ENCODE data around the gene ANKS1A. TPM values are rescaled to one million over a fixed set of nuclear protein-coding genes. Genes with fewer than 3 reads are reported as not detected.
A peak's percentile ranks its signal among the peaks of the same experiment; 100 is the strongest.

ANKS1A gene
- total and polyA plus RNA-seq, 2 experiments from 2014 or later = 12.1 to 31.9 TPM

GRCh38 chr6:34867484-34867883 lies 21.6 kb upstream of the ANKS1A start:
- H3K27me3 ChIP-seq (ENCODE audit: insufficient read depth) = no peaks in the 10 kb centered on the region
- H3K36me3 ChIP-seq (ENCODE audit: insufficient read depth) = peaks cover 20% of the 10 kb centered on the region; the same call in 1 of the 2 replicates
- H3K4me2 ChIP-seq = no peak overlapping the region
- H4K20me1 ChIP-seq (replicated peaks; ENCODE audit: insufficient read depth) = peaks cover 4% of the 10 kb centered on the region
- Mint-ChIP-seq H3K36me3 (ENCODE audit: low read depth) (peaks cover 59% of the 10 kb centered on the region), H3K27me3 (ENCODE audit: insufficient read depth, low read depth, poor library complexity) (peaks cover 3% of the 10 kb centered on the region), H3K4me1 (no peaks in the 10 kb centered on the region), H3K27ac (no peak overlapping the region), H3K4me3 (no peak overlapping the region), H3K9me3 (no peaks in the 10 kb centered on the region)
- ATAC-seq = no peak
- DNase-seq (ENCODE audit: low spot score) = peak; percentile 28
- H3F3A ChIP-seq (replicated peaks; ENCODE audit: low read depth) = no peaks in the 10 kb centered on the region
- H3K79me2 ChIP-seq (replicated peaks; ENCODE audit: insufficient read depth) = no peaks in the 10 kb centered on the region
- no peaks in the 10 kb centered on the region for H3K4me1 ChIP-seq (ENCODE audit: insufficient read depth)
- H3K9me2 ChIP-seq (ENCODE audit: insufficient read depth) = no peaks in the 10 kb centered on the region
- no peak overlapping the region for H3K27ac ChIP-seq (ENCODE audit: low read depth)
- H2AFZ ChIP-seq = no peak overlapping the region
- TF ChIP-seq CTCF (conservative IDR thresholded peaks at IDR 0.05; ENCODE audit: low read depth in 2 of 2) (peak in 1 of 2 experiments; percentile 29; a peak in 3 of 4 replicates), ETS1 (IDR thresholded peaks at IDR 0.05) (no peak)
- no peak overlapping the region for H3K4me3 ChIP-seq

- Mint-ChIP-seq H3K4me3 (no peak overlapping the region), H3K9me3 (no peaks in the 10 kb centered on the region), H3K36me3 (ENCODE audit: low read depth) (peaks cover 66% of the 10 kb centered on the region), H3K27me3 (ENCODE audit: insufficient read depth, low read depth, poor library complexity) (peaks cover 3% of the 10 kb centered on the region), H3K4me1 (peaks cover 16% of the 10 kb centered on the region; the same call in 2 of the 3 replicates), H3K27ac (no peak overlapping the region)
- Histone ChIP-seq H3K4me1 (ENCODE audit: insufficient read depth) (peaks cover 17% of the 10 kb centered on the region), H3K79me2 (replicated peaks; ENCODE audit: insufficient read depth) (no peaks in the 10 kb centered on the region), H4K20me1 (replicated peaks; ENCODE audit: insufficient read depth) (no peaks in the 10 kb centered on the region; the same call in none of the 2 replicates), H3K4me3 (no peak overlapping the region), H3K36me3 (ENCODE audit: insufficient read depth) (peaks cover 20% of the 10 kb centered on the region), H3K9me2 (ENCODE audit: insufficient read depth) (no peaks in the 10 kb centered on the region), H3F3A (replicated peaks; ENCODE audit: low read depth) (no peaks in the 10 kb centered on the region), H3K27ac (ENCODE audit: low read depth) (no peak overlapping the region), H3K27me3 (ENCODE audit: insufficient read depth) (no peaks in the 10 kb centered on the region), H3K4me2 (no peak overlapping the region), H2AFZ (no peak overlapping the region)
- no peak for DNase-seq (ENCODE audit: low spot score)
- ATAC-seq = no peak
- no peak for TF ChIP-seq POLR2AphosphoS5 (IDR thresholded peaks at IDR 0.05; ENCODE audit: low read depth)
- TF ChIP-seq STAT1 (IDR thresholded peaks at IDR 0.05; ENCODE audit: unreplicated experiment) = no peak
- TF ChIP-seq NANOG (IDR thresholded peaks at IDR 0.05; ENCODE audit: borderline replicate concordance) = no peak
- TF ChIP-seq ETS1 (IDR thresholded peaks at IDR 0.05) = no peak
- TF ChIP-seq ZNF331 (CRISPR knock-in tag; IDR thresholded peaks at IDR 0.05; ENCODE audit: low read depth) = no peak
- TF ChIP-seq REST (IDR thresholded peaks at IDR 0.05; ENCODE audit: unreplicated experiment) = no peak
- no peak for TF ChIP-seq CREB1 (CRISPR knock-in tag; IDR thresholded peaks at IDR 0.05; ENCODE audit: low read depth)
- no peak for TF ChIP-seq JUNB (IDR thresholded peaks at IDR 0.05; ENCODE audit: unreplicated experiment)
- no peak for TF ChIP-seq CTCF (conservative IDR thresholded peaks at IDR 0.05; ENCODE audit: low read depth in 2 of 2)
- TF ChIP-seq ZNF114 (CRISPR knock-in tag; IDR thresholded peaks at IDR 0.05) = no peak
- no peak for TF ChIP-seq EZH2 (IDR thresholded peaks at IDR 0.05; ENCODE audit: low read depth, unreplicated experiment)
These were observed 17.2 kb upstream of the ANKS1A start for GRCh38 chr6:34871853-34872252.

All from GM23338 (cell line).